ENCODE results near the gene ZSWIM9. TPM values are rescaled to one million over a fixed set of nuclear protein-coding genes. Genes with fewer than 3 reads are reported as not detected.
"Not testable (repeated sequence)": the region's sequence is repeated elsewhere in the genome, so short reads cannot be mapped to it uniquely, and the experiment has no call there.

The ZSWIM9 gene
- total and polyA plus RNA-seq, 2 experiments from 2014 or later, result 1.5 to 7.0 TPM

DNA sequence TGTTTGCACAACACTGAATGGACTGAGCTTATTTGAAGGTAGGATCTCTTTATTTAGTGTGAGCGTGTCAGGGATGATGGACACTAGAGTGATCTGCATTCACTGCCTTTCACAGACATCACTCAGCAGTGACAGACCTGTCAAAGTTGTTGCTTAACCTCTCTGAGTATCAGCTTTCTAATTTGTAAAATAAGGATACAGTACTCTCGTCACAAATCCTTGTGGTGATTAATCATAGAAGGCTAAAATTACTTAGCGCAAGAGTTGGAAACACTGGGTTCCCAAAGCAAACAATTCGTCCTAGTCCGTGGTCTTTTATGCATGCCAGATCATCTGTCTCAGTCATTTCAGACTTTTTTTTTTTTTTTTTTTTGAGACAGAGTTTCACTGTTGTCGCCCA is 68.6 kb downstream of the ZSWIM9 start:
- no peak for DNase-seq (ENCODE audit: low read depth in 1 of 2, low spot score in 1 of 2)
- Histone ChIP-seq H3K27ac (no peak overlapping the region), H3K9me3 (ENCODE audit: low read depth) (no peaks in the 10 kb centered on the region), H3K27me3 (no peaks in the 10 kb centered on the region), H3K36me3 (no peaks in the 10 kb centered on the region), H3K4me3 (no peak overlapping the region), H3K4me1 (ENCODE audit: low read depth) (no peaks in the 10 kb centered on the region)
- TF ChIP-seq, protein P1, sequence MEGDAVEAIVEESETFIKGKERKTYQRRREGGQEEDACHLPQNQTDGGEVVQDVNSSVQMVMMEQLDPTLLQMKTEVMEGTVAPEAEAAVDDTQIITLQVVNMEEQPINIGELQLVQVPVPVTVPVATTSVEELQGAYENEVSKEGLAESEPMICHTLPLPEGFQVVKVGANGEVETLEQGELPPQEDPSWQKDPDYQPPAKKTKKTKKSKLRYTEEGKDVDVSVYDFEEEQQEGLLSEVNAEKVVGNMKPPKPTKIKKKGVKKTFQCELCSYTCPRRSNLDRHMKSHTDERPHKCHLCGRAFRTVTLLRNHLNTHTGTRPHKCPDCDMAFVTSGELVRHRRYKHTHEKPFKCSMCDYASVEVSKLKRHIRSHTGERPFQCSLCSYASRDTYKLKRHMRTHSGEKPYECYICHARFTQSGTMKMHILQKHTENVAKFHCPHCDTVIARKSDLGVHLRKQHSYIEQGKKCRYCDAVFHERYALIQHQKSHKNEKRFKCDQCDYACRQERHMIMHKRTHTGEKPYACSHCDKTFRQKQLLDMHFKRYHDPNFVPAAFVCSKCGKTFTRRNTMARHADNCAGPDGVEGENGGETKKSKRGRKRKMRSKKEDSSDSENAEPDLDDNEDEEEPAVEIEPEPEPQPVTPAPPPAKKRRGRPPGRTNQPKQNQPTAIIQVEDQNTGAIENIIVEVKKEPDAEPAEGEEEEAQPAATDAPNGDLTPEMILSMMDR (IDR thresholded peaks at IDR 0.05; ENCODE audit: low read depth, low read length), result no peak

DNA sequence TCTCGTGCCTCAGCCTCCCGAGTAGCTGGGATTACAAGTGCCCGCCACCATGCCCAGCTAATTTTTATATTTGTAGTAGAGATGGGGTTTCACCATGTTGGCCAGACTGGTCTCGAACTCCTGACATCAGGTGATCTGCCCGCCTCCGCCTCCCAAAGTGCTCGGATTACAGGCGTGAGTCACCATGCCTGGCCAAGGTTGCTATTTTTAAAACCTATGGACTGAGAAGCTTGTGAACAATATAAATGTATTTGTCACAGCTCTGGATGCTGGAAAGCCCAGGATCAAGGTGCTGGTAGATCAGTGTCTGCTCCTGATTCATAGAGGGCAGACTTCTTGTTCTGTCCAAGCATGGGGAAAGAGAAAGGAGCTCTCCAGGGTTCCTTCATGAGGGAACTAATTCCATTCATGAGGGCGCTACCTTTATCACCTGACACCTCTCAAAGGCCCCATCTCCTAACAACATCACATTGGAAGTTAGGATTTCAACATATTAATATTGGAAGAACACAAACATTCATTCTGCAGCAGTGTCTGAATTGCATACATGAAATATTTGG is 69.2 kb downstream of the ZSWIM9 start:
- no peak overlapping the region for H3K27ac ChIP-seq
- no peaks in the 10 kb centered on the region for H3K36me3 ChIP-seq
- DNase-seq (ENCODE audit: low read depth in 1 of 2, low spot score in 1 of 2), result no peak
- no peaks in the 10 kb centered on the region for H3K27me3 ChIP-seq
- no peaks in the 10 kb centered on the region for H3K9me3 ChIP-seq (ENCODE audit: low read depth)
- TF ChIP-seq, protein P1 (IDR thresholded peaks at IDR 0.05; ENCODE audit: low read depth, low read length), result no peak
- H3K4me3 ChIP-seq, result no peak overlapping the region
- H3K4me1 ChIP-seq (ENCODE audit: low read depth), result no peaks in the 10 kb centered on the region

DNA sequence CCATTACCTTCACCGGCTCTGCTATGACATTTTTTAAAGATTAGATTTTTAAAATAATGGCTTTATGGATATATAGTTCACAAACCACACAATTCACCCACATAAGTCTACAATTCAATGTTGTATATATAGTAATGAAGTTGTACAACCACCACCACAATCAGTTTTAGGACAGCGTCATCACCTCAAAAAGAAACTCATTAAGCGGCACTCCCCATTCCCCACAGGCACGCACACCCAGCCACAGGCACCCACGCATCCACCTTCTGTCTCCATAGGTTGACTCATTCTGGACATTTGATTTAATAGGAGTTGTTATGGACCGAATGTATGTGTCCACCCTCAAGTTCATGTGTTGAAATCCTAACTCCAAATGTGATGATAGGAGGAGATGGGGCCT is 71.3 kb downstream of the ZSWIM9 start:
- not testable (repeated sequence) for H3K9me3 ChIP-seq (ENCODE audit: low read depth); DNase-seq (ENCODE audit: low read depth in 1 of 2, low spot score in 1 of 2); H3K4me3 ChIP-seq; H3K4me1 ChIP-seq (ENCODE audit: low read depth); H3K36me3 ChIP-seq; H3K27ac ChIP-seq; H3K27me3 ChIP-seq

GRCh38 chr19:48244281-48244680 is 73.8 kb downstream of the ZSWIM9 start:
- Histone ChIP-seq H3K9me3 (ENCODE audit: low read depth) (no peaks in the 10 kb centered on the region), H3K27me3 (no peaks in the 10 kb centered on the region), H3K36me3 (peaks cover 11% of the 10 kb centered on the region), H3K27ac (no peak overlapping the region), H3K4me3 (no peak overlapping the region), H3K4me1 (ENCODE audit: low read depth) (no peaks in the 10 kb centered on the region)
- TF ChIP-seq, protein P1 (IDR thresholded peaks at IDR 0.05; ENCODE audit: low read depth, low read length), result no peak
- DNase-seq (ENCODE audit: low read depth in 1 of 2, low spot score in 1 of 2), result peak in 1 of 2 donors; percentile 41

DNA sequence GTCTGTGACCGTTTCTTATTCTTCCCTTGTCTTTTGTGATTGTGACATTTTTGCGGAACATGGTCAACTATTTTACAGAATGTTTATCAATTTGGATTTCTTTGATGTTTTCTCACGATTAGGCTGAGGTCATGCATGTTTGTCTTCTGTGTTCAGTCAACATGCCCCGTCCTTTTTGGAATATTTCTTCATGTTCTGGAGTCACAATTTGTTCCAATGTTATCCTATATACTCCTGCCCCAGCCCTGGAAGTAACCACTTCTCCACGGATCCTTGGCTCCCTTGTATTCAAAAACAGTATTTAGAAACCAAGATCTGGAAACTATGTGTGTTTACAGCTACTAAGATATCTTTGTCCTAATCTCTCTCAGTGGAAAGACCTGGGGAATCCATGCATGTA is 75.6 kb downstream of the ZSWIM9 start:
- H3K9me3 ChIP-seq (ENCODE audit: low read depth), result no peaks in the 10 kb centered on the region
- no peaks in the 10 kb centered on the region for H3K4me1 ChIP-seq (ENCODE audit: low read depth)
- no peaks in the 10 kb centered on the region for H3K27me3 ChIP-seq
- peaks cover 11% of the 10 kb centered on the region for H3K36me3 ChIP-seq
- no peak overlapping the region for H3K4me3 ChIP-seq
- TF ChIP-seq, protein P1 (IDR thresholded peaks at IDR 0.05; ENCODE audit: low read depth, low read length), result no peak
- DNase-seq (ENCODE audit: low read depth in 1 of 2, low spot score in 1 of 2), result no peak
- no peak overlapping the region for H3K27ac ChIP-seq

- H3K4me1 ChIP-seq (ENCODE audit: low read depth), result no peaks in the 10 kb centered on the region
- TF ChIP-seq, protein P1 (IDR thresholded peaks at IDR 0.05; ENCODE audit: low read depth, low read length), result no peak
- no peak overlapping the region for H3K27ac ChIP-seq
- no peak for DNase-seq (ENCODE audit: low read depth in 1 of 2, low spot score in 1 of 2)
- H3K4me3 ChIP-seq, result no peak overlapping the region
- no peaks in the 10 kb centered on the region for H3K27me3 ChIP-seq
- peaks cover 11% of the 10 kb centered on the region for H3K36me3 ChIP-seq
- no peaks in the 10 kb centered on the region for H3K9me3 ChIP-seq (ENCODE audit: low read depth)
Measured at GRCh38 chr19:48247212-48247611, 76.7 kb downstream of the ZSWIM9 start.

Other genes with a start within 250 kb of the ZSWIM9 start
- gene BSPH1, start 178.5 kb upstream of the ZSWIM9 start, total RNA-seq, result not detected in 2 replicates
- gene BSPH1, start 178.5 kb upstream of the ZSWIM9 start, polyA plus RNA-seq, result not detected in 2 replicates
- not detected in 2 replicates for gene ELSPBP1, start 176.0 kb upstream of the ZSWIM9 start, total RNA-seq
- not detected in 2 replicates for gene ELSPBP1, start 176.0 kb upstream of the ZSWIM9 start, polyA plus RNA-seq
- not detected in 2 replicates for gene CABP5, start 126.6 kb upstream of the ZSWIM9 start, total RNA-seq
- not detected in 2 replicates for gene CABP5, start 126.6 kb upstream of the ZSWIM9 start, polyA plus RNA-seq
- gene PLA2G4C, start 59.9 kb upstream of the ZSWIM9 start, total RNA-seq, result 1.5 and 4.5 TPM in 2 replicates
- 4.3 and 5.5 TPM in 2 replicates for gene PLA2G4C, start 59.9 kb upstream of the ZSWIM9 start, polyA plus RNA-seq
- 42.0 and 52.5 TPM in 2 replicates for gene LIG1, start 336 bp upstream of the ZSWIM9 start, total RNA-seq
- gene LIG1, start 336 bp upstream of the ZSWIM9 start, polyA plus RNA-seq, result 53.3 and 57.2 TPM in 2 replicates
- 27.3 and 57.6 TPM in 2 replicates for gene CARD8, start 85.2 kb downstream of the ZSWIM9 start, total RNA-seq
- 19.1 and 30.4 TPM in 2 replicates for gene CARD8, start 85.2 kb downstream of the ZSWIM9 start, polyA plus RNA-seq
- gene ZNF114, start 99.4 kb downstream of the ZSWIM9 start, total RNA-seq, result 4.0 and 5.9 TPM in 2 replicates
- gene ZNF114, start 99.4 kb downstream of the ZSWIM9 start, polyA plus RNA-seq, result 4.9 and 6.2 TPM in 2 replicates
- gene EMP3, start 154.9 kb downstream of the ZSWIM9 start, total RNA-seq, result 32.5 and 39.8 TPM in 2 replicates
- gene EMP3, start 154.9 kb downstream of the ZSWIM9 start, polyA plus RNA-seq, result 148 and 160 TPM in 2 replicates
- gene TMEM143, start 193.3 kb downstream of the ZSWIM9 start, total RNA-seq, result 17.9 and 29.8 TPM in 2 replicates
- 38.5 and 68.5 TPM in 2 replicates for gene TMEM143, start 193.3 kb downstream of the ZSWIM9 start, polyA plus RNA-seq
- gene SYNGR4, start 193.7 kb downstream of the ZSWIM9 start, total RNA-seq, result 0.57 TPM in 1 of 2 replicates, not detected in the other
- not detected in 2 replicates for gene SYNGR4, start 193.7 kb downstream of the ZSWIM9 start, polyA plus RNA-seq
- 137 and 159 TPM in 2 replicates for gene KDELR1, start 220.9 kb downstream of the ZSWIM9 start, total RNA-seq
- 186 and 218 TPM in 2 replicates for gene KDELR1, start 220.9 kb downstream of the ZSWIM9 start, polyA plus RNA-seq
- gene GRIN2D, start 223.0 kb downstream of the ZSWIM9 start, total RNA-seq, result 2.7 and 3.2 TPM in 2 replicates
- 3.5 and 3.9 TPM in 2 replicates for gene GRIN2D, start 223.0 kb downstream of the ZSWIM9 start, polyA plus RNA-seq

Measured in cardiac muscle cell (in vitro differentiated cells and primary cell).